Stimulated activated CD4-positive, alpha-beta T cell treated with anti-CD3 and anti-CD28 coated beads, Interleukin-15, amount 100 ng/mL, for 24 hours (primary cell): ENCODE results near the gene CD83.

ENCODE experiments used
- DNase-seq: peaks from one replicate; pipeline ENCODE4 v3.0.0-alpha.2; 2020

Gene CD83

DNA sequence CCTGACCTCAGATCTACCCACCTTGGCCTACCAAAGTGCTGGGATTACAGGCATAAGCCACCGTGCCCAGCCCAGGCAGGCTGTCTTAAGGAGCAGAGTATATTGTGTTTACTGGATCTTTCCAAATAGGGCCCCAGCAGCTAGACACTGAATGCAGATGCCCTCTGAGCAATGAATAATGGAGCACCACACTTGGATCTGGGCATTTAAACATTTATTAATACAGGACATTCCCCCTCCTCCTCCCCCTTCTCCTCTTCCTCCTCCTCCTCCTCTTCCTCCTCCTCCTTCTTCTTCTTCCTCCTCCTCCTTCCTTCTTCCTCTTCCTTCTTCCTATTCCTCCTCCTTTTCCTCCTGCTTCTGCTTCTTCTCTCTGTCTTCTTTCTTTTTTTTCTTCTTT, 34.2 kb downstream of the CD83 start:
- no peak for DNase-seq

DNA sequence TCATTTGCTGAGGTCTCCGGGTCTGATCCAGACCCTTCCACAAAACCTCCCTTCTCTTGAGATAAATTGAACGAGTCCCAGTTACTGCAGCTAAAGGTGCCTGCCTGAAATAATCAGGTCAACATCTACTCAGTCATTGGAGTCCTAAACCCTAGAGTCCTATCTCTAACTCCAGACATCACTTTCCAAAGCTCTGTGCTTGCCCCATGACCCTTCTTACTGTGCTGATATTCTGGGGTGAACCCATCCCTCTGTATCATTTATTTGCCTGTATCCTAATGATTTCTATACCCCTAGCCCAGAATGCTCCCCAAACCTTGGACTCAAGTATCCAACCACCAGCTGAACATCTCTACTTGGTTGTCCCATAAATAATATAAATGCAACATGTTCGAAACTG, 35.7 kb downstream of the CD83 start:
- no peak for DNase-seq

DNA sequence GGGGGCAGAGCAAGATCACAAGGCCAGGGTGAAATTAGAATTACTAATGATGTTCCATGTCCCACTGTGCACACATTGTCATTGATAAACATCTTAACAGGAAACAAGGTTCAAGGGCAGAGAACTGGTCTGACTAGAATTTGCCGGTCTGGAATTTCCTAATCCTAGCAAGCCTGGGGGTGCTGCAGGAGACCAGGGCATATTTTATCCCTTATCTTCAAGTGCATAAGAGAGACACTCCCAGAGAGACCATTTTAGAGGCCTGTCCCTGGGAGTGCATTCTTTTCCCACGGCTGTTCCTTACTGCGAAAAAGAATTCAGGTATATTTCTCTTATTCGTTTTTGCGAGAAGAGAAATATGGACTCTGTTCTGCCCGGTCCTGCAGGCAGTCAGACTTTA, 41.5 kb downstream of the CD83 start:
- no peak for DNase-seq

DNA sequence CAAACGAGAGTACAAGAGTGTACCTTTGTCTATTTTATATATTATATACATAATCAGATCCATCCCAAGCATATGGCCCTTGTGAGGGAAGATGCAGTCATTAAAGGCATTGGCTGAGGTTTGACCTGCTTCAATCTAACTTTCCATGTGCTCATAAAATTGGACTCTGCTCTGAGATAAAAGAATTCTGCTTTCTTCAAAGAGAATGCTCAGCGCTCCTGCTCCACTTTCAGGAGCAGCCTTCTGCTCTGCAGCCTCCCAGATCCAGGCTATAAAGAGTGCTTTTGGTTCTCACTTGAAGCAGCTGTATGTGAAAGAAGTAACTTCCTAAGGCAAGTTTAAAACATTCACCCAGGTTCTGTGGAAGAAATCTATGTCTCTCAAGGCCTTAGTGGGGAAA, 45.3 kb downstream of the CD83 start:
- no peak for DNase-seq

DNA sequence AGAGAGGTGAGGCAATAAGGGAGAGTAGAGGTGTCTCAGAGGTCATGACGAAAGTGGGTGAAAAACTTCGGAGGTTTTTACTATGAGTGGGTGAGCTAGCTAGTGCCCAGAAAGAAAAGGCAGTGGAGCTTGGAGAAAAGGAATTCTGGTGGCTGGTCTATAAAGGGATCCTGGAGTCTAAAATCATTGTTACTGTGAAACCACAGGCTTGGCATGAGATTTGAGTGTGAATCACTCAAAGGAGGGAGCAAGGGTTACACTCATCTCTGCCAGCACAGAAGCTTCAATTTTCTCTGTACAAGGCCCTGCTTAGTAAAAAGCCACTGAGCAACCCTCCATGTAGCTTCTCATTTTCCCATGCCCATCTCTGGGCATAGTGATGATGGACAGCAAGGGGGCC, 47.5 kb downstream of the CD83 start:
- no peak for DNase-seq

DNA sequence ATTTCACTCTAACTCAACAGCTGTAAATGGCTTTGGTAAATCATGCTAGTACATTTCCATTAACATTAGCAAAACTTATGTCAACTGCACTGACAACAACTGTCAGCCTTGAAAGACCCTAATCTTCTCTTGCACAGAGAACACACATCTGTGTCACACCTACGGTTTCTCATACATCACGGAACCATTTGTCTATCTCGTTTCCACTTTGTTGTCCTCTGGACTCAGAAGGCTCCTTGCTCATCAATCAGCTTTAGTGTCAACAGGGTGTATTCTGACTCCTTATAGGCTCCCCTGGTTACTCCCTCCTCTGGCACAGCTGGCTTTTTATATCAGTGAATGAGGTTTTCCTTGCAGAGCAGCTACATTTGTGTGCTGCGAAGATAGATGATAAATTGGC, 49.3 kb downstream of the CD83 start:
- DNase-seq, result no peak

DNA sequence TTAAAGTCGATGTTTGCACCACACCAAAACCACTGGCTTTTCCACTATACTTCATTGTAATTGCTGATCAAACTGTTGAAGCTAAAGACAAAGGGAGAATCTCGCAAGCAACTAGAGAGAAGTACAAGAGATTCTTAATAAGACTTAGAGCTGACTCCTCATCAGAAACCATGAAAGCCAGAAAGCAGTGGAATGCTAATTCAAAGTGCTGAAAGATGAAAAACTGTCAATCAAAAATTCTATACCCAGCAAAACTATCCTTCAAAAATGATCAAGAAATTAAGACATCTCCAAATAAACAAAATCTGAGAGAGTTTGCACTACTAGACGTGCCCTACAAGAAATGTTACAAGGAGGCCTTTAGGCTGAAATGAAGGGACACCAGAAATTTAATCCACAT, 52.6 kb downstream of the CD83 start:
- no peak for DNase-seq

DNA sequence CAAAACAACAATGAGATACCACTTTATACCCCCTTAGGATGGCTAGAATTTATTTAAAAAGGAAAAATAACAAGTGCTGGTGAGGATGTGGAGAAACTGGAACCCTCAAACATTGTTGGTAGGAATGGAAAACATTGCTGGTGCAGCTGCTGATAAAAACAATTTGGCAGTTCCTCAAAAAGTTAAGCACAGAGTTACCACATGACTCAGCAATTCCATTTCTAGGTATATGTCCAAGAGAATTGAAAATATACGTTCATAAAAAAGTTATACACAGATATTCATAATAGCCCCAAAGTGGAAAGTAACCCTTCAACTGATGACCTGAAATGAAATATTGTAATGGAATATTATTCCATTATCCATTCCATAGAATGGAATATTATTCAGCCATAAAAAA, 55.0 kb downstream of the CD83 start:
- DNase-seq, result no peak

DNA sequence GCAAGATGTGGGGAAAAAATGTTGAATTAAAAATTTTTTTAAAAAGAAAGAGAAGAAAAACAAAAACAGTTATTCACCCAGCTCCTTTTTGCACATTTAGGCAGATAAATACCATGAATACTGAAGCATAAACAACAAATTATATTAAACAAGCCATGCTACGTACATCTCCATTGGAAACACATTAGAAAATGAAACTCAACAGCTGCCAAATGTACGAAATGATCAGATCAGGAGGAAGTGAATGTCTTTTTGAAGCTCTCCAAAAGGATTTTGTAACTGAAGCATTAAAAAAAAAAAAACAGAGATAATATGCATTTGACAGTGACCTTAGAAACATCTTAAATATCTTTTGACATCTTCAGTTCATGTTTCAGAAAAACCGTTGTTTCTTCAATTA, 56.7 kb downstream of the CD83 start:
- DNase-seq, result no peak

DNA sequence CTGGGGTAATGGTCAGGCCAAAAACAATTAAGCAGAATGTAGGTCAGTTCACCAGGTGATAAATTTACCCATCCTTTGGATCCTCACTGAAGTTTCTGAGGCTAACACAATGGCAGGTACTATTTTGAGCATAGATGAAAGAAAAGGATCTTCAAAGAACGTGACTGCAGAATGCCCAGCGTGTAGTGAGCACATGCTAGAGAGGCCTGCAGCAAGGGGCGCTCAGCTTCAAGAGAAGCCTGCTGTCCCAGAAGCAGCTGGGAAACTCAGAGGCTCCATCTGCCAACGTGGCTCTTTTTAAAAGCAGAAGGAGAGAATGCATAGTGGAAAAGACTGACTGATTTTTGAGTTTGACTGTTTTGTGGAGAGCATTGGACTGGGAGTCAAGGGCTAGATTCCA, 57.4 kb downstream of the CD83 start:
- no peak for DNase-seq

DNA sequence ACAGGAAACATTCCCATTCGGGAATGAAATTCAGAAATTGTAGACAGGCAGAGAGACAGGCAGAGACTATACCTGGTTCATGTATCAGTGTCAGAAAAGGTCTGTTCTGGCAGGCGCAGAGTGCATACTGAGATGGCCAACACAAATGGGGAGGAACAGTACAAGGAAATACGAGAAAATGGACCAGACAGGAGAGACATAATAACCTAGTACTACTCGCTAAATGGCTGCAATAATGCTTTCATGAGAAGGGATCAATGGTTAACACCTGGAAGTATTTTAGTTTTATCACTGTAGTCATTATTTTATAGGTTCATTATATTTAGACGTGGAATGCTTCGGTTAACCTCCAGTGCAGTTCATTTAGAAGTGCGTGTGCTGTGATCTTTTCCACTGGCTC, 58.9 kb downstream of the CD83 start:
- no peak for DNase-seq

DNA sequence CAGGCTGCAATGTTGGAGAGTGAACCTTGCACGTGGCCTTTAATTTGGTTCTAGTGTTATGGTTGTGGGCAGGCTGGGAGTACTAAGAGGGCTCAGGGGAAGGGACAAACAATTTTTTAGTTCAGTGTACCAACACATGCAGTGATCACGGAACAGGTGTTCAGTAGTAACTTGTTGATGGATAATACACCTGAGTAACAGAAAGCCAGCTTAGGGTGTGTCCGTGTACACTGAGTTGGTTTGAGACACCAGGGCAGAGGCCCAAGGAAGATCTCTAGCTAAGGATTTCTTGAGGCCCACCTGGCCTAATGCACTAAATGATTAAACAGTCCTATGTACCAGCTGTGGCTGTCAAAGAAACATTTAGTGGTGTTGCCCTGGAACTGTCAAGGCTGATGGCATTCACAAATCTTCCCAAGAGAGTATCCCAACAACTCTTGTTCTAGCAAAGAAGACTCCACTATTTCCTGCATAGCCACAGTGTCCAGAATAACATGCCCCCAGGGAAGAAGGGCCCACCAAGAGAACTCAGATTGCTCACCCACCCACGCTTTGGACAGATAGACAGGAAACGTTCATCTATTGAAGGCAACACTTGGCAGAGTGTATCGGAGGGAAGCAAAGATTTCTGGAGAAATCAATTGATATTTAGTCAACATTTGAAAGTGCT, 60.0 kb downstream of the CD83 start:
- DNase-seq, result no peak

DNA sequence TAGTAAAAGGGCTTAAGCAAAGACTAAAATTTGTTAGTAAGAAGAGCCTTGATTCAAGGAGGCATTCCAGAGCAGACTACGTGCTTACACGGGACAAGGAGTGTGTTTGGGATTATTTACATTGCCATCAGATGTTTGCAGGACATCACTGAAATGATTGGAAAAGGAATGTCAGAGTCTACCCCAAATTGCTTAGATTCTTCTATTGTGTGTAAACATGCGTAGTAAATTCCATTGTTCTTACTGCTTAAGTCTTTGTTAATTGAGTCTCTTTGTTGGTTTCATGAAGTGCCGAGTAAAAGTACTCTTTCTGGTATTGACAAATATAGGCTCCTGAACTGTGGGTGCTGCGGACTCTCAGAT, 60.5 kb downstream of the CD83 start:
- DNase-seq, result no peak

DNA sequence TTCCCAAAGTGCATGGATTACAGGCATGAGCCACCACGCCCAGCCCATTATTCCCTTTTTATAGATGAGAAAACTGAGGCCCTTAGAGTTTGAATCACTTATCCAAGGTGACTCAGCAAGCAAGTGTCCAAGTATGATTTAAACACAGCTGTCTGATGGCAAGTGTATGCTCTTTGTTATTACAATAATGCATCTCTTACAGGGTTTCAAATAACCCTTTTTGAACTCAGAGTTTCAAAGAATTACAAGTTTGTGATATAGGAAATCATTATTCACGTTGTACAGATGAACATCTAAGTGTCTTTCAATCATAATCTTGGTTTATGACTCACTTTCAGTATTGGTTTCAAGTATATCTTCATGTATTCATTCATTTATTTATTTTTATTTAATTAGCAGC, 63.0 kb downstream of the CD83 start:
- DNase-seq, result peak; percentile 6

DNA sequence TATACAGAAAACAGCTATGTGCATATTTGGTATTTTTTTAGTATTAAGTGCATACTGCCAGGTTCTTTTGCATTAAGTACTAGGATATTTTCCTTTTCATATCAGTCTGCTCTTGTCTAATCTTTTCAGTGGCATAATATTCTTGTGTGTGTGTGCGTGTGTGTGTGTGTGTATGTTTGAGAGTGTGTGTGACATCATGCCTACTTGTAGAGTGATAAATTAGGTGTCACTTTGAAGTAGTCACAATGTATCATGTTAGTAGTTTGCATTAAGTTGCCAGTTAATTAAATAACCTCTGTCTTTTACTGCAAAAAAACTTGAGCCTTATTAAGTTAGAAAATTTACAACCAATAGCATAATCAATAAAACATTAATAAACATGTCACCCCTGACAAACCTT, 65.3 kb downstream of the CD83 start:
- DNase-seq, result no peak
